GM18508 (cell line): ENCODE measurements around the gene ZMIZ1.

ENCODE experiments used
- ATAC-seq: cut with Tn5 transposase; IDR thresholded peaks from one replicate; pipeline ENCODE4 v1.9.1; 2021; ENCODE audit warnings: moderate number of reproducible peaks; ENCODE audit not compliant: insufficient read depth, unreplicated experiment

Gene ZMIZ1

DNA sequence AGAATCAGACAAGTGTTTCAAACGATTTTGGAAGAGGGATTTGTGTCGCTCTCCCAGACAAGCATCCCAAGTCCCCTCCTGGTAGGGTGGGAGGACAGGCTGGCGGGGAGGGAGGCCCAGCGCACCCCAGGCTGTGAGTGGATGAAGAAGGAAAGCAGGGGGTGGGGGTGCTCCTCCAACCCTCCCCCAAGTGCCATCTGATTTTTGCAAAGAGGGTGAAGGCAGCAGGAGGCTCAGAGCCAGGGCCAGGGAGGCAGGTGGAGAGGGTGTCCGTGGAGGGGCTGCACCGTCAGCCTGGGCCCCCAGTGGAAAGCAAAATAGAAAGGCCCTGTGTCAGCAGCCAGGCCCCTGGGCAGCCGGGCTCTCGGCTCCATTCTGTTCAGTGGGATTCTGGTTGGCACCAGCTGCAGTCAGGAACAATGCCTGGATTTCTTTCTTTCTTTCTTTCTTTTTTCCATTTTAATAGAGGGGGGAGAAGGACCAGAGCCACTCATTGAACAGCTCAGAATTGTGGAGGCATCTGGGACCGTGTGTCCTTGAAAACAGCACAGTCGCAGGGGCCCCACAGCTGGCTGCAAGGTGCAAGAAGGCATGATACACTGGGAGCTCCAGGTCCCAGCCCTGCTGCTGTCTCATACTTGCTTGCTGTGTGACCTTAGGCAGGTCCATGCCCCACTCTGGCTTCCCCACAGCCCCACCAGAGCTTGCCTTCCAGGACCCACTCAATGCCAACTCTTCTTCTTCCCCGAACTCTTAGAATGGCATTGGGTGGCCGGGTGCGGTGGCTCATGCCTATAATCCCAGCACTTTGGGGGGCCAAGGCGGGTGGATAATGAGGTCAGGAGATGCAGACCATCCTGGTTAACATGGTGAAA, 7.1 kb upstream of the ZMIZ1 start:
- no peak for ATAC-seq

- no peak for ATAC-seq
Observed at GRCh38 chr10:79063071-79063491, 5.7 kb upstream of the ZMIZ1 start.

DNA sequence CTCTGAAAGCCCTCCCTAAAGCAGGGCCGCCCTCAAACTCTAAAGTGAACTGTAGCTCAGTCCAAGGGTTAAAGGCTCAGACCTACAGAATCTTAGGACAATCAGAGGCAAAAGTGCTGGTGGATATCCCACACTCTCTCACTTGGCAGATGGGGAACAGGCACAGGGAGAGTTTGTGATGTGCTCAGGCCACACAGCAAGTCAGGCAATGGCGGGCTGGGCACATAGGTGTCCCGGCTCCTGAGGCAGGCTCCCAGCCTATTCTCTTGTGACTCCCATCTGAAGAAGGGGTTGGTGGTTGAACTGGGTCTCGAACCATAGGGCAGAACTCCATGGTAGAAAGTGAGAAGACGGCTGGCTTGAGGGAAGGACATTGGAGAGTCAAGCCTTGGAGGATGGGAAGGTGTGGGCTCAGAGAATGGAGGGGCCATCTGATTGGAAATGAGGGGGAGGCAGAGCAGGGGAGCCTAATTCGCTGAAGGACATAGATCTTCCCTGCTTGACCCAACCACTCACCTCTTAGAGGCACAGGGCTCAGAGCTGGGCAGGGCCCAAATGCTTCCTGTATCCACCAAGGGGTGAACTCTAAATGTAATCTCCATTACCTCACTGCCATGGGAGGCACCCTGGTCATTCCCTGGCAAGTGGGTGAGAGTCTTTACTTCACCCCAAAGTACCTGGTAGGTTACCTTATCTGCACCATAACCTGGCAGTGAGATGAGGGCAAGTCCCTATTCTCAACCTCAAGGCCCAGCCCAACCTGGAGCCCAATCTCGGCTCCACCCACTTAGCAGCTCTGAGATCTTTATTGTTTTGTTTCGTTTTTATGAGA, 4.9 kb upstream of the ZMIZ1 start:
- no peak for ATAC-seq

DNA sequence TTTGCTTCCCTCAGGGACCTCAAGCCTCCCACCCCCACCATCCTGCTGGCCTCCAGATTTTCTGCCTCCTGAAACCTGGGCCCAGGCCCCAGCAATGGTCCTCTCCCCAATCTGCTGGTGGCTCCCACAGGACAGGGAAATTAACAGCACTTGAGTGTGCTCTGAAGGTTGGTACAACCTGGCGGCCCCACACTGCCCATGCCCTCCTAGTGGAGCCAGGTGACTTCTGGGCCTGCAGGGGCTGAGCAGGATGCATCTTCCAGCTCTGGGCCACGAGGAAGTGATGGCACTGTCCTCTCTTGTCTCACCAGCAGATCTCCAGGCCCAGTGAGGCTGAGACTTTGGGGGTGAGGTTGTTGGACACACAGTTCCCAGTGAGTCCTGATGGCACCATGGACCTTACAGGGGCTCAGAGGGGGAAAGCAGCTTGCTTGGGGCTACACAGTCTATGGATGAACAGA, 3.6 kb upstream of the ZMIZ1 start:
- no peak for ATAC-seq

DNA sequence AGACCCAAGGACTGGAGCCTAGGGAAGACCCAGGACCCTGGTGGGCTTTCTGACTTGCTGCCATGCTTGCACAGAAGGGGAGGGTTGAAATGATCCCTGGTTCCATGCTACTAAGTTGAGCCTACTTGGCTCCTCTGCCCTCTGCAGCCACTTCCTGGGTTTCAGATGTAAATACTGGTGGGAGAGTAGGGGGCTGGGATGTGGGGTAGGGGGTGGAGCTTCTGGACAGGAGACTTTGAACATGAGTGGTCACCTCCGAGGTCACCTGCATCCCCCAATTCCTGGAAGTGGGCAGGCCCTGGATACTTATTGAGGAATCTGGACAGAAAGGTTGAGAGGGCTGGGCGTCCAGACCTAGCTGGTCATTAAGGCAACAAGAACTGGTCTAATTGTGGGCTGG, 2.9 kb upstream of the ZMIZ1 start:
- ATAC-seq, result no peak

GRCh38 chr10:79066411-79067240, 2.1 kb upstream of the ZMIZ1 start:
- ATAC-seq, result no peak

DNA sequence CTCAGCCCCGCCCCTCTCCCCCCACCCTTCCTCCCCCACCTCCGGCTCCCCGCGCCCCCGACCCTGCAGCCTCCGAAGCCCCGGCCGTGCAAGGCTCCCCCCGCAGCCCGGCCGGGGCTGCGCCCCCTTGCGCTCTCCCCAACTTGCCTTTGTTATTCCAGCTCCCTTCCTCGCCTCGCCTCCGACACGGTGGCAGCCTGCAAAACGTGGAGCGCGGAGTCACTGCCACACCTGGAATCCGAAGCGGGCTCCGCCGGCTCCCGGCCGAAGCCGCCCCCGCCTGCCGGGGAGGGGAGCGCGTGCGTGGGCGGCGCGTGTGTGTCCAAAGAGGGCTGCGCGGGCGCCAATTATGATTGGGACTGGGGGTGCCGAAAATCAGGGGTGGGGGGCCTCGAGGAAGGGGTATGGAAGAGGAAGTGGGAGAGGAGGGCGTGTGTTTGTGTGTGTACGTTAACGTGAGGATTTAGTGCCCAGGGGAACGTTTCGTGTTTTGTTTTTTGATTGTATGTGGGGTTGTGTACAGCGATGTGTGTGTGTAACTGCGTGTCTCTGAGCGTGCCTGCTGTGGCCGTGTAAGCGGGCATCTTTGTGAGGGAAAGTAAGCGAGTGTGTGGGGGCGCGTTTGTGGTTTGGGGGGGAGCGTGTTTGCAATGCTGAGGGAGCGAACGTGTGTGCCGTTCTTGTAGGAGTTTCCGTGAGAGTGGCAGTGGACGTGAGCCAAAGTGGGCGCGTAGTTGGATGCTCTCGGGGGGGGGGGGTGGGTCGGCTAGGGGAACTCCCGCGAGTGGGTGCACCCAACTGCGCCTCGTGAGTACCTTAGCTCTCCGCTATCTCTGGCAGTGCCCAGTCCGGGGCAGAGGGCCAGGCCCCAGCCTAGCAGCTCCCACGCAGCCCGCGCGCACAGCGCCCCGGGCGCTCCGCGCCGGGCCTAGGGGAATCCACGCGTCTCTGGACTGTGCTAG, 1.2 kb upstream of the ZMIZ1 start:
- ATAC-seq, result no peak

- no peak for ATAC-seq
Observed at GRCh38 chr10:79068203-79068561, 584 bp upstream of the ZMIZ1 start.

GRCh38 chr10:79069325-79070080, 737 bp downstream of the ZMIZ1 start:
- ATAC-seq, result no peak

GRCh38 chr10:79070081-79070605, 1.4 kb downstream of the ZMIZ1 start:
- no peak for ATAC-seq

DNA sequence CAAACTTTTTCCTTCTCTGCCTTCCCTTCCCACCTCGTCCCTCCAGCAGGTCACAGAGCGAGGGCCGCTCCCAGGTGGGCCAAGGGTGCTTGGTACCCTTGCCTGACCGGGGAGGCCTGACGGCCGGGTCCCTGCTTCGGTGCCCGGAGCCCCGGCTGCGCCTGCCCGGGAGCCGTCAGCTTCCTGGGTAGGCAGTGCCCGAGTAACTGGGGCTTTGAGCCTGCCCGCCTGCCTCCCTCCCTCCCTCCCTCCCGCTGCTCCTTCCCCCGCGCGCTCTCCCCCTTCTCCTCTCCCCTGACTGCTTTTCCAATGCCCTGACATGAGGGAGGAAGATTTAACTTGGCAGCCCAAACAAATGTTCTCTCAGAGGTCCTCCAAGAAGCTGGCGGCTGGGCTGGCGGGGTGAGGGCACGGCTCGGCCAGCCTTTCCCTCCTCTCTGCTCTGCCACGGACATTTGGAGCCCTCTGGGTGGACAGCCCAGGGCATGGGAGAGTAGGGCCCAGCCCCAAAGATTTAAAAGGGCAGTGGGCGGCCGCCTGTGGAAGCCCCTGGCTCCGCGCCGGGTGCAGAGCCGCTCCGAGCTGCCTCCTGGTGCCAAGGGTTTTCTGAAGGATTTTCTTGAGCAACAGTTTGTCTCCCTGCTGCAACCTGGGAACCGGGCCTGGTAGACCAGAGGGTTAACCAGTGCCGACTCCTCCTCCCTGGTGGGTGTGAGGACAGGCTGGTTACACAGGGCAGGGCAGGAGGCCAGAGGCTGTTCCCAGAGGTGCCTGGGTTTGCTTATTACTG, 2.0 kb downstream of the ZMIZ1 start:
- ATAC-seq, result no peak

DNA sequence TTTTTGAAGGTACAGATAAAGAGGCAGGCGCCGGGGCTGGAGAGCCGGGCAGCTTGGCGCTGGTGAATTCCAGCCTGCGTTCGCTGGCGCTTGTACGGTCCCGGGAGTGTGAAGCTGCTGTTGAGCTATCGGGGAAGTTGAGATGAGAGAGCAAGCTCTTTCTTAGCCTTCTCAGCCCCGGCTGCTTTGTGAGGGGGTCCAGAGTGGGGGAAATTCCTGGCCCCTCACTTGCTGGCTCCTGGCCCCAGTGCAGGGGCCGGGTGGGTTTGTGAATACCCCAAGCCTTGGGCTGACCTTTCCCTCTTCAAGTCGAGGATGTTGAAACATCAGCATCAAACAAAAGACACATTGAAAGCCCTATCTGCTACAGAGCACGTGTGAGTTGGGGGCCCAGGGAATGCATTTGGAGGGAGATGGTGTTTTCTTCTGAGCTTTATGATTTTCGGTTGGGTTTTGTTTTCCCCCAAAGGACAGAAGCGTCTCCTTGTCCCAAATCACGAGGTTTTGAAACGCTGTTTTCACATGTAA, 2.7 kb downstream of the ZMIZ1 start:
- ATAC-seq, result no peak

DNA sequence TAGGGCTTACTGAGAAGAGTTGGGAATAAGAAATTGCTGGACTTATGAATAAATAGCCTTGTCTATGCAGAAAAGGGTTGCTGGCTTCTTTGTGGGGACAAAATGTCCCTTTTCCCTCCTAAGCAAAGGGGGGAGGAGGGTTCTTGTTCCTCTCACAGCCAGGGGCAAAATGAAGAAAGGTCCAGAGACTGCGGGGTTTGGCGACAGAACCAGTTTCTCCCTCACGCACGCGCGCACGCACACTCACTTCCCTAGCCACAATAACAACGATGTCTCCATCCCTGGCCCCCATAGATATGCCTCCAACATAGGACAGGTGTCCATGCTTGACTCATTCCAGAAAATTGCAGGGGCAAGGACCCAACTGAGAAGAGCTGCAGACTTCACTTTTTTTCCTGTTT, 3.3 kb downstream of the ZMIZ1 start:
- no peak for ATAC-seq

- ATAC-seq, result no peak
Observed at GRCh38 chr10:79072994-79073645, 4.4 kb downstream of the ZMIZ1 start.

- ATAC-seq, result no peak
Observed at GRCh38 chr10:79073784-79074432, 5.1 kb downstream of the ZMIZ1 start.

DNA sequence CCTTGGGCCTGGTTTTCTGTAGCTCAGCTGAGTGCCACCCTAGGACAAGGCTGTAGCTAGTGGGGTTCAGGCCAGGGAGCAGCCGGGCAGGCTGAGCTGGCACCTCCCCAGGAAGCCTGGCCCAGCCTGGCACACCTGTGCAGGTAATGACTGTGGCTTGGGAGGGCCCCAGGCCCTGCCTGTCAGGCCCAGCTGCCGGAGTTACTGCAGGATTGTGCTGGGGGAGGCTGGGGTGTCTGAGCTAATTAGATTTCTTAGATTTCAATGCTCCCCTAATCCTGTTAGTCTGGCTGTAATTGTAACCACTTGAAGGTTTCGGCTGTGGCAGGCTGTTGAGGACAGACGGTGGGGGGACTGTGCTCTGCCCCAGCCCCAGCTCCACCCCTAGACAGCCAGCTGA, 6.0 kb downstream of the ZMIZ1 start:
- no peak for ATAC-seq

DNA sequence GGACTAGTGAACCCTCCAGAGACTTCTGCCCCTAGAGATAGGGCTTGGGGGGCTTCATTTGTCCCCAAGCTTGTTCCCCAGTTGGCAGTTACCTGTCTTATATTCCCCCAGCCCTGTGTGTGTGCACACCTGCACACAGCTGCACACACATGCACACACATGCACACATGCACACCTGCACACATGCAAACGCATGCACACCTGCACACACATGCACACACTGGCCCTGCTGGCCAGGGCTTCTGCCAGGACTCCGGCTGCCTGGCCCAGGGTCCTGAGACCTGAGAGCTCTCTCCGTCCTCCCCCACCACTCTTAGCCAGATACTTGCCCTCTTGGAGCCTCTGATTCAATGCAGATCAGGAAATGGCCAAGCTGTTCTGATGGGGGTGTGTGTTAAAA, 6.7 kb downstream of the ZMIZ1 start:
- ATAC-seq, result no peak
